GM12891 (cell line): ENCODE measurements around the gene SYT5.

Experiments
- DNase-seq: peaks from one replicate; pipeline ENCODE4 v3.0.0; 2011; ENCODE audit warnings: low spot score; ENCODE audit not compliant: insufficient read length
- FAIRE-seq: peaks from 2 replicates; lab custom pipeline; 2011; peaks lifted over from hg19 to GRCh38; lab: Jason Lieb, UNC
- PAX5 ChIP-seq: IDR thresholded peaks from 2 replicates; pipeline ENCODE4 v1.6.1; 2011; ENCODE audit warnings: low read length, moderate library complexity, mild to moderate bottlenecking; ENCODE audit not compliant: insufficient read depth, severe bottlenecking
- POLR2A ChIP-seq: IDR thresholded peaks from 2 replicates; pipeline ENCODE4 v1.6.1; 2011; ENCODE audit warnings: low read depth, low read length, control low read depth
- POLR2AphosphoS5 ChIP-seq: IDR thresholded peaks from 2 replicates; pipeline ENCODE4 v1.6.1; 2011; ENCODE audit warnings: low read depth, low read length, control low read depth
- POU2F2 ChIP-seq: IDR thresholded peaks from 2 replicates; pipeline ENCODE4 v1.6.1; 2011; ENCODE audit warnings: low read depth, mild to moderate bottlenecking, control low read depth, low read length, moderate library complexity
- SPI1 ChIP-seq: IDR thresholded peaks from 2 replicates; pipeline ENCODE4 v1.6.1; 2011; ENCODE audit warnings: low read depth, low read length, control low read depth
- TAF1 ChIP-seq: IDR thresholded peaks from 2 replicates; pipeline ENCODE4 v1.6.1; 2011; ENCODE audit warnings: low read depth, low read length, control low read depth

SYT5 gene

DNA sequence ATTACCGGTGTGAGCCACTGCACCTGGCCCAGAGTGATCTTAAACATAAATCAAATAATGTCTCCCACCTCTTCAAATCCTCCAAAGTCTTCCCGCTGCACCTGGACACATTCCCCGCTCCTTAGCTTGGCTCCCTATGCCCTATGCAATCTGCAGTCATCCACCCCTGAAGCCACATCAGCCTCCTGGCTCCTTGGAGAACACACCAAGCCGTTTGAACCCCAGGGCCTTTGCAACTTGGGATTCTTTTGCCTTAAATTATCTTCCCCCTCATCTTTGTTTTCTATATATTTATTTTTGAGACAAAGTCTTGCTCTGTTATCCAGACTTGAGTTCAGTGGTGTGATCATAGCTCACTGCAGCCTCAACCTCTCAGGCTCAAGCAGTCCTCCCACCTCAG is 11.0 kb downstream of the SYT5 start:
- no peak for TF ChIP-seq POLR2A
- TF ChIP-seq POU2F2: no peak
- no peak for TF ChIP-seq PAX5
- TF ChIP-seq SPI1: no peak
- no peak for TF ChIP-seq TAF1
- TF ChIP-seq POLR2AphosphoS5: no peak
- DNase-seq (no peak), FAIRE-seq (no peak)

DNA sequence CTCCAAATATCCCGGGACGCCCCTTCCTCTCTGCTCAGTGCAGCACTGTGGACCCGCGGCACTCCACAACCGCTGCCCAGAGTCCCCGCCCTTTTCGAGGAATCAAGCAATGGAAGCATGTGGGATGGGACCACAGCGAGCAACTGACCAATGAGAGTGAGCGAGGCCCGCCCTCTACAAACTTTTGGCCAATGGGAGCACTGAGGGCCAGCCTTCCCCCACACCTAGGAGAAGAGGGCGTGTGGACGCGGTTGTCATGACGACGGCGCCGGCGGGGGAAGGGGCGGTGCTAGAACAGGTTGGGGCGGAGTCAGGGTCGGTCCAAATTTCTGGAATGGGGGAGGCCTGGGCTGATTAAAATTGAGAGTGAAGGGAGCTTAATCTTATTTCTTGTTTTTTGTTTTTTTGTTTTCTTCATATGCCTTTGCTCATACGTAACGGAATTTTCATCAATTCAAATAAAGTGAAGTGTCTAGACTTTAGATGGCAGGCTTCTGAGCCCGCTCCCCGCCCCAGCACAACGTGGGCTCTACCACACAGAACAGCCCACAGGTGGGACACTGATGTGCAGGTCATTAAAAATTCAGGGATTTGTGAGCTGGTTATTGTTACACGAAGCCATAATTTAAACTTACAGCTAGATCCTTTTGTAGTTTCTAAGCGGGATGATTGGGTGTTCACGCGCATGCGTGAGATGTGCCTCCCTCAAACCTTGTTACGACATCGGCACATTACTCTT is 13.4 kb downstream of the SYT5 start, which contains the start of gene DNAAF3:
Gene DNAAF3, minus strand, starts transcription at position 84 of the 739 bp plus-strand sequence. CDS start 200 bp downstream, outside the sequence.
- peak; percentile 93 for DNase-seq
- TF ChIP-seq POLR2A (no peak), PAX5 (no peak), TAF1 (no peak), SPI1 (no peak), POLR2AphosphoS5 (no peak), POU2F2 (no peak)
- FAIRE-seq: no peak

DNA sequence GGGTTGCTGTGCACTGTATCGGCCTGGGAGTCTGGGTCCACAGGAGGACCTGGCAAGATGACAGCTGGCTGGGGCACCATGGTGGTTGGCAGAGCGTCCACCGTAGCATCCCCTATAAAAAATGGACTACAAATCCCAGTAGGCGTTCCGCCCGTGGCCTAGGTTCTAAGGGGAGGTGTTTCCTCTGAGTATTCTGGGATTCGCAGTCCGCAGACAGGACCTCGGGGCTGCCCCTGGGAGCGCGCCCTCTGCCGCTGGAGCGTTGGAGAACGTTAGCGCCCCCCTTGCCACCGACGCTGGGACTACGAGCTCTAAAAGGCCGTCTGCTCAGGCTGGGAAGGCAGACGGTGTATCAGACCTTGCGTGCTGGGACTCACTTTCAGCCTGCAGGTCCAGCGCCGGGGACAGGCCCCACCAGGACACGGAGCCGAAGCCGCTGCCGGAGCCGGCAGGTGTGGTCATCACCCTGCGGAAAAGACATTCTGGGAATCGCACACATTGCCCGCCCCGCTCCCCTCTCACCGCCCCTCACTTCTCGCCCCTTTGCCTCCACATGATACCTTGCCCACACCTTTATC is 14.0 kb downstream of the SYT5 start:
- no peak for DNase-seq
- FAIRE-seq: no peak
- TF ChIP-seq PAX5: no peak
- TF ChIP-seq POLR2AphosphoS5: no peak
- no peak for TF ChIP-seq TAF1
- TF ChIP-seq SPI1: no peak
- no peak for TF ChIP-seq POLR2A
- TF ChIP-seq POU2F2: no peak

DNA sequence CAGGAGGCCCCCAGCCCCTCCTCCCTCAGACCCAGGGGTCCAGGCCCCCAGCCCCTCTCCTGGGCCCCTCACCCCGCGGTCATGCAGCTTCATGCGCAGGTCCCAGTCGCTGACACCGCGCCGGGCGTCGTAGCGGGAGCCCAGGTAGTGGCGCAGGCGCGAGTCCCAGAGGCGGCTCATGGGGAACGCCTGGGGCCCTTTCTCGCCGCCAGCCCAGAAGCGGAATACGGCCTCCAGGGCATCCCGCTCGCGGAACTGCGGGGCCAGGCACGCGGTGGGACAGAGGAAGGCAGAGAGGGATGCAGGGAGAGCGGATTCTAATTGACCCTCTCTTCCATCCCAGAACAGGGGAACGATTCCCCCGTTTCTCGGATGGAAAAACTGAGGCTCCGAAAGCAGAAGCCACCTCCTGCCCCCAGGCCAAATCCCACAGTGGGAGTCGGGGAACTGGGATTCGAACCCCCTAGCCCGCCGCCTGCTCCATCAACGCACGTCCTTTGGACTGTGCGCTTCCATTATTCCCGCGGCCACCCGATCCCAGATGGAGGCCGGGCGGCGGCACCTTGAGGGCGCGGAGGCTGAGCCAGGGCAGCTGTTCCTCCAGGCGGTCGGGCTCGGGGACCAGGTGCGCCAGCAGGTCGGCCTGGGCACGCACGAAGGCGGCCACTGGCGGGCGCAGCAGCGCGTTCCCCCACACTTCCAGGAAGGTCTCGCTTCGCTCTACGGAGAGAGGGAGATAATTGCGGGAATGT is 18.3 kb downstream of the SYT5 start:
- DNase-seq: no peak
- TF ChIP-seq POLR2AphosphoS5: no peak
- no peak for TF ChIP-seq POU2F2
- no peak for TF ChIP-seq SPI1
- no peak for TF ChIP-seq PAX5
- no peak for TF ChIP-seq POLR2A
- no peak for TF ChIP-seq TAF1
- no peak for FAIRE-seq

DNA sequence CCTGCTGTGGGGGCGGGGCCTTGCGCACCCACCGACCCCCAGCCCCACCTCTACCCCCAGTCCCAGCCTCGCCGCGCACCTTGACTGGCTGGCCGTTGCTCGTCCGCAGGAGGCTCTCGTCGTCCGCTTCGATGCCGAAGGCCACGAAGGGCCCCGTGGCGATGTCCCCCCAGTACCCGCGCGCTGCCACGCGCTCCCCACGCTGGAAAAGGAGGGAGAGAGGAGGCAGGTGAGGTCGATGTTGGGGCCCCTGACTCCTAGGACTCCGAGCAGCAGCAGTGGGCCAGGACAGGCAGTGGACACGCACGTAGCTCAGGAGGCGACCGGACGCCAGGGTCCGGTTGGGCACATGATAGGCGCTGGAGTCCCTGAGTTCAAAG is 19.1 kb downstream of the SYT5 start:
- DNase-seq (no peak), FAIRE-seq (no peak)
- TF ChIP-seq POLR2A (no peak), SPI1 (no peak), POU2F2 (no peak), POLR2AphosphoS5 (no peak), TAF1 (no peak), PAX5 (no peak)

DNA sequence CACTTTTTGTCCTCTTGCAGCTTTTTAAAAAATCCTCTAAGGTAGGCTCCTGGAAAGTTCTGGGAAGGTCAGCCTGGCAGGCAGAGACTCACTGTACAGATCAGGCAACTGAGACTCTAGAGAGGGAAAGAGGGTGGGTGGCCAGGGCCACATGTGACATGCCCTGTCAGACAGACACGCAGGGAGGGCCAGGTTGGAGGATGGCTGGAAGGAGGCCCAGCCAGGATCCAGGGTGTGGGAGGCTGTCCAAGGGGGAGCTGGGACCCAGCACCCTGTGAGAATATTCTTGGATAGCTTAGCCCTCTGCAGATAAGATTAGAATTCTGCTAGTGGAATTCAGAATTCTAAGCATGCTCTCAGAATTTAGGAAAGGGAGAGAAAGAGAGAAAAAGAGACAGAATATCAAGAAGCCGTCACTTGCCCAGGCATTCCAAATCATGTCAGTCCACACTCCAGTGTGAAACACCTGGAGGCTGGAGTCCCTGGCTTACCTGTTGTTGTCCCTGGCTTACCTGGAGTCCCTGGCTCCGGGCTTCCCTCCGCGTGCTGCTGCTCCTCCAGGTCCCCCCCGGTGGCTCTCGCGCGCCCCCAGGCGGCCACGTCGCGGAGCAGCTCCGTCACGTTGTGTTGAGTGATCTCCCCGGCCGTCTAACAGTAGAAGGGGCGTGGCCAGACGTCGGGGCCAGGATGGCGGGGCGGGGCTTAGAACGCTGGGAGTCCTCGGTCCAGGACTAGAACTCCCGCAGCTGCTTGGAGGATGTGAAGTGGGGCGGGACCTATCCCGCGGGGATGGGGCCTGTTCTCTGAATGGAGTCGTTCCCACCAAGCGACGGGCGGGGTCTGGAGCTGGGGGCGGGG is 19.7 kb downstream of the SYT5 start:
- peak; percentile 93 for FAIRE-seq
- peak; percentile 99 for DNase-seq
- TF ChIP-seq TAF1 (no peak), POU2F2 (peak; percentile 17; the same call in 1 of the 2 replicates), SPI1 (no peak)

DNA sequence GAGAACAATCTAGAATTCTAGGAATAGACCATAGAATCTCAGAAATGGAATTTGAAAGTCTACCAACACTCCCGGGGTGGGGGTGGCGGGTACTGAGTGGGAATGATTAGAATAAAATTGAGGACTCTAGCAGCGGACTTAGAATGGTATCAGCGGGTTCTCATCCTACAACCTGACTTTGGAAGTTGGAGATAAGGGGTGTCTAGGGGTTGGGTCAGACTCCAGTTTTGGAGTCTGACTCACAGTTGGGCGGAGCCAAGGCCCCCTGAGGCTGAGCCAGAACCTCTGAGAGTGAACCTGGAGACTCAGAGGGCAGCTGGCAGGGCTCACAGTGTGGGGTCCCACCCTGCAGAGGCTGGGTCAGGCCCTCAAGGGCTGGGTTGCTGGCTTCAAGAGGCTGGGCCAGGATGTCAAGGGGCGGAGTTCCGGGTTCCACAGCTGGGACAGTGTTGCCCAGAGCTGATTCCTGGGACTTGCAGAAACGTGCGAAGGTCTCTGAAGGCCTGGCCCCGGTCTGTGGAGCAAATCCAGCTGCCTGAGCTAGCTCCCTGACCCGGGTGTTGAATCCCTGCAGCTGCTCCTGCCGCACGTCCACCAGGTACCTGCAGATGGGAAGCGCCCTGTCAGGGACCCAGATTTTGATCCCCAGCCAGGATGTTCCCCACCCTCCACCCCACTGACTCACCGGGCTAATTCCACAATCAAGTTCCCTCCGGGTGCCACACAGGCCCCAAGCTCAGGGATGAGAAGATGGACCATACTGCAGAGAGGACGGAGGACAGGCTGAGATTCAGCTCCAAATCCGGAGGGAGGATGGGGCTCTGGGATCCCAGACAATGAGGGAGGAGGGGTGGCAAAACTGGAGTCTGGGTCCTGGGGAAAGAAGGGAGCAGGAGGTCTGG is 21.0 kb downstream of the SYT5 start:
- TF ChIP-seq PAX5: no peak
- no peak for TF ChIP-seq SPI1
- TF ChIP-seq POLR2AphosphoS5: no peak
- no peak for TF ChIP-seq TAF1
- TF ChIP-seq POU2F2: no peak
- no peak for TF ChIP-seq POLR2A
- DNase-seq (no peak), FAIRE-seq (no peak)

DNA sequence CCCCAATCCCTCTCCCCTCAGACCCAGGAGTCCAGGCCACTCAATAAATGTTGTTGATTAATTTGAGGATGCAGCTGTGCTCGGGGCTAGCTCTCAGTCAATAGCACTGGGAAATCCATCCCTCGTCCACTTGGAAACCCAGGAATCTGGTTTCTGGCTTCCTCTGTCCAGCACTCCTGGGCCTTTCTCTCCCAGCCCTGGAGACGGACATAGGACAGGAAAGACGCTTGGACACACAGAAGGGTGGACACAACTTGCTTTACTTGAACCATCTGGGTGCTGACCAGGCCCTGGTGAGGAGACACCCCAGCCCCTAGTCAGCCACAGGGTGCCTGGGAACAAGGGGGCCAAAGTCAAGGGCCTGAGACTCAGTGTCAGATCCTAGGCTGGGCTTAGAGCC is 21.7 kb downstream of the SYT5 start:
- FAIRE-seq (no peak), DNase-seq (no peak)
- TF ChIP-seq POLR2AphosphoS5: no peak
- TF ChIP-seq SPI1: no peak
- no peak for TF ChIP-seq TAF1
- TF ChIP-seq PAX5: no peak
- no peak for TF ChIP-seq POLR2A
- TF ChIP-seq POU2F2: no peak

DNA sequence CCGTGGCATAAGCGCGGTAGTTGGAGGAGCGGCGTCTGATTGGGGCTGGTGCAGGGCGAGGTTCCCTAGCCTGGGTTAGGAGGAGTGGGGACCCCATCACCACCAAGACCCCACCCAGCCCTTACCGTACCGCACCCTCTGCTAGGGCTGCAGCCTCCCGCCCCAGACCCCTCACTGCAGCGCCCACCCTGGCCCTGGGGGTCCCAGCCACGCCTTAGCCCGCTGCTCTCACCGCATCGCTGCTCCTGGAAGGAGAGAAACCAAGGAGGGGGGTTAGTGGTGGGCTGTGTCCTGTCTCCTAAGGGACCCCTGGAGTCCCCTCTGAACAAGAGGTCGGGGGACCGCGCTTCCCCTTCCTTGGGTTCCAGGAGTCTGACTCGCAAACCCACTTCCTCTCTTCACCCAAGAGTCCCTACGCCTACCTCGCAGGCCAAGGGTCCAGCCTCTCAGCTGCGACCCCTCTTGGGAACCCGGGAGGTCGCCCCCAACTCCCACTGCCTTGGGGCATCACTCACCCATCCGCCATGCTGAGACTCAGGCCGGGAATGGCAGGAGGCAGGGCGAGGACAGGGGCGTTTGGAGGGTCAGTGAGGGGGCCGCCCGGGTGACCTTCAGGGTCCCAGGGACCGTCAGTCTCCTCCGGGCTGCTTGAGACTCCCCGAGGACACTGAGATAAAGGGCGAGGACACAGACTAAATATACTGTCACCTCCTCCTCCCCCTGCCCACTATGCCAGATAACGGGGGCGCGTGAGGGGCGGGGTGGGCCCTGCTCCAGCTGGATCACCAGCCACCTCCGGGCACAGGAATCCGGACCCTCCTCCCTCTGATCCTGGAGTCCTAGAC is 22.8 kb downstream of the SYT5 start, which contains the start of gene TNNI3:
Gene TNNI3, minus strand, starts transcription at position 669 of the 845 bp plus-strand sequence. Its CDS starts 143 bp downstream, at position 526.
- TF ChIP-seq SPI1: no peak
- no peak for TF ChIP-seq POLR2AphosphoS5
- no peak for TF ChIP-seq POU2F2
- TF ChIP-seq PAX5: no peak
- TF ChIP-seq TAF1: no peak
- no peak for FAIRE-seq
- no peak for DNase-seq
